ENCODE results near the gene SLCO3A1.
A peak's percentile ranks its signal among the peaks of the same experiment; 100 is the strongest.
"Not testable (repeated sequence)": the region's sequence is repeated elsewhere in the genome, so short reads cannot be mapped to it uniquely, and the experiment has no call there.

The SLCO3A1 gene

GRCh38 chr15:91942720-91943394 is 89.3 kb downstream of the SLCO3A1 start:
- peak; percentile 59 to 79 for DNase-seq

DNA sequence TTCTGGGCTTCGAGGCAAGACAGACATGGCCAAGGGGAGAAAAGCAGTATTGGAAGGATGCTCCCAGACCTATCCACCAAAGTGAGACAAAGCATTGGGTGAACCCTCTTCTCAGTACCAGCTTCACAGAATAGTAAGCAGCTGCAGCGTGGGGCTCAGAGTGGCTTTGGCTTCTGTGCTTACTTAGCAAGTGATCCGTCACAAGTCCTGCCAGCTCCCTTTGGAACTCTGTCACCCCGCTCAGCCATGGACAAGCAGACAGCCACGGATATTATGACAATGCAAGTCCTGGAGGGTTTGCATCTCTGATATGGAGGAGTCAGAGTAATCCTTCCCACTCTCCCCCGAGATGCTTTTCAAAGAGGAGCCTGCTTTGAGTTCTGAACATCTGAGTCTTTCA is 90.8 kb downstream of the SLCO3A1 start:
- no peak for DNase-seq

GRCh38 chr15:91945385-91945784 is 91.9 kb downstream of the SLCO3A1 start:
- no peak for DNase-seq

DNA sequence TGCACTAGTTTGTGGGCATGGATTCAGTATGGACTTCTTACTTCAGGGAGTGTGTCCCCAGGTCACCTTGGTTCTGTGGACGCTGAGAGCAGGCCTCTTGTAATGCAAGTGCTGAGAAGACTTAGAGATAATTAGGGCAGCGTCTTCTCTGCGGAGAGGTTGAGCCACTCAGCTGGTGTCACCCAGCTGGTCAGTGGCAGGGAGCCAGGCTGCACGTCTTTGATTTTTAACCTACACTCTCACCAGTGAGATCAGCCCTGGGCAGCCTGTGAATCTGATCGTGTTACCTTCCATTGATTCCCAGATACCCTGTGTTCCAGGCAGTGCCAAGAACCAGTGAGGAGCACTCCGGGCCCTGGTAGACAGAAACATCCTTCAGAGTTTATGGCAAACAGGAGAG is 92.6 kb downstream of the SLCO3A1 start:
- no peak for DNase-seq

DNA sequence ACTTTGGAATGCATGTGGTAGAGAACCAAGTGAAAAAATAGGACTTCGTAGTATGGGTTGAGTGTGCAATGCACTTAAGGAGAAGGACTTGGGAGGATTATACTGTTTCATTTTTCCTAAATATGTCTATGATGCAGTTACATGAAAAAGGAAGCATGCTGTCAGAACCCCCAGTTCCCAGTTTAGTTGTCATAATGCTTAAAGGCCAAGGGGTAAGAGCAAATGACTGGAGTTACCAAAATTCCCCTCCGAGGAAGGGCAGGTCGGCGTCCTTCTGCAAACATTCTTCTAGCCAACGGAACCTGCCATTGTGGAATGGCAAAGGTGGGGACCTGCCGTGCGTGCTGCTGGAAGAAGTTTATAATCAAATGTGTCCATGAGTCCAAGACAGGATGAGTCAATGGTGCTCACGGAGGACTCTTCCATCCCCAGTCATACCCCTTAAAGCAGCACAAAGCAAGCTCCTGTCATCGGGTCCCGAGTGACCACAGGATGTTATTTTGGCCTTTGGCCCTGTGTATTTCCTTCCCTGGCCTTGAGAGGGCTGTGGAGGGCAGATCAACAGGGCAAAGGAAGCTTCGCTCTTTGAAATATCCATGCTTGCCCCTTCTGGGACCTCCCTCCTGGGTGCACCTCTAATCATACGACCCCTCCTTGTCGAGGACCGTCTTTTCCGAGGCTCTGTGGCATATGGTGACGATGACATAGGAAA is 93.2 kb downstream of the SLCO3A1 start:
- DNase-seq, result no peak

GRCh38 chr15:91947293-91947679 is 93.8 kb downstream of the SLCO3A1 start:
- peak in 1 of 2 donors; percentile 22 for DNase-seq

DNA sequence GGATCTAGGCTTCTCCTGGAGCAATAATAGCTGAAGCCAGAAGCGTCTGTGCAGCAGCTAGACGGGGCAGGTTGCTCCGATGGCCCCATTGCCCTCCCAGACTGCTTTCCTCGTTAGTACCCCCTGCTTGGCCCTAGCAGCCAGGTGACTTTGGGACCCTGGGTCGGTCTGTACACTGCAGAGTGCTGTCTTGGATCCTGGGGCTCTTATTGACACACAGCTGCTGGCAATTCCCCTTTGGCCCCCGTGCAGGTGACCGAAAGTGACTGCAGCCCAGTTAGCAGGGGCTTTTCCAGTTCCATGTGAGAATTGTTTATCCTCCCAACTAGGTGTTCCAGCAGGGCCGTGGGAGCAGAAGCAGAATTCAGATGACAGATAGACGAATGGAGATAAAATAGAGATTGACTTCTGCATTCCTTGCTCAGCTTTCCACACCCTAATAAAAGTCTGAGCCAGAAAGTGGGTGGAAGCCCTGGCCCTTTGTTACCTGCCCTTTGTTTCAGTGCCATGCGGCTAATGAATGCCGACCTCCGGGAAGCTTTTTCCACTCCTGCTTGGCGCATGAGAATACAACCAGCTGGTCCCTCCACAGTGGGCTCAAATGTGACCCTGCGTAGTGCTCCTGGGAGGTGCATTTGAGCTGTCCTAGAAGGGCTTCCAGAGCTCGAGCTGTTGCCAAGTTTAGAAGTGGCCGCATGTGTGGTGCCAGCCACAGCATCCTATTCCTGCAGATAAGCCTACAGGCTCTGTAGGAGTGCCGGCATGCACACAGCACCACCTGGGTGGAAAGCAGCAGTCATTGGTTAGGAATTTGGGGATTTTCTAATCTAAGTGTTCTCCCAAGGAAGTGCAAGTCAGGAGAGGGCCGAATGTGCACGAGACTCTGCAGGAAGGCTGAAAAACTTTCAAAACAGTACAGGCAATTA is 94.4 kb downstream of the SLCO3A1 start:
- DNase-seq, result no peak

DNA sequence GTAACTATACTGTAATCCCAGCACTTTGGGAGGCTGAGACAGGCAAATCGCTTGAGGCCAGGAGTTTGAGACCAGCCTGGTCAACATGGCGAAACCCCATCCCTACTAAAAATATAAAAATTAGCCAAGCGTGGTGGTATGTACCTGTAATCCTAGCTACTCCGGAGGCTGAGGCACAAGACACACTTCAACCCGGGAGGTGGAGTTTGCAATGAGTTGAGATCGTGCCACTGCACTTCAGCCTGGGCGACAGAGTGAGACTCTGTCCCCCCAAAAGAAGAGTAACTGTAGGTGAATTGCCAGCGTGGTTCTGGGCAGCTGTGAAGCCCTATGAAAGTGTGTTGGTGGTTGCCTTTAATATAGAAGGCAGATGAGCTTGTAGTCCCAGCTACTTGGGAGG is 95.9 kb downstream of the SLCO3A1 start:
- no peak for DNase-seq

GRCh38 chr15:91950054-91950453 is 96.5 kb downstream of the SLCO3A1 start:
- DNase-seq, result no peak

GRCh38 chr15:91950631-91951329 is 97.3 kb downstream of the SLCO3A1 start:
- no peak for DNase-seq

GRCh38 chr15:91952216-91952615 is 98.7 kb downstream of the SLCO3A1 start:
- no peak for DNase-seq

DNA sequence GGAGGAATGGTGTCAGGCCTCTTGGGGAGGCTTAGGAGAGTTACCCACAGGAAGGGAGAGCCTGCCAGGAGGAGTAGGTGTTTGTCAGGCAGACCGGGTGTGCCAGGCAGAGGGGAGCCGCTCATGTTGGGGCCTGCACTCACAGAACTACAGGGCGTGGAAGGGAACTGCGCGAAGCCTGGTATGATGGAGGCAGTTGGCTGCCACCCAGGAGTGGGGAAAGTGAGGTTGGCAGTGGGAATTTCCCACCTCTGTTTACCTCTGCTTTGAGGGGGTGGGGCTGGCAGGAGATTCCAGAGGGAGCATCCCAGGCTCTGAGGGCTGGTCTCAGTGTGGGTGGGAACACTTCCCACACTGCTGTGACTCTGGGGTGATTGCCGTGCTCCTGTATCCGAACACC is 99.9 kb downstream of the SLCO3A1 start:
- no peak for DNase-seq

DNA sequence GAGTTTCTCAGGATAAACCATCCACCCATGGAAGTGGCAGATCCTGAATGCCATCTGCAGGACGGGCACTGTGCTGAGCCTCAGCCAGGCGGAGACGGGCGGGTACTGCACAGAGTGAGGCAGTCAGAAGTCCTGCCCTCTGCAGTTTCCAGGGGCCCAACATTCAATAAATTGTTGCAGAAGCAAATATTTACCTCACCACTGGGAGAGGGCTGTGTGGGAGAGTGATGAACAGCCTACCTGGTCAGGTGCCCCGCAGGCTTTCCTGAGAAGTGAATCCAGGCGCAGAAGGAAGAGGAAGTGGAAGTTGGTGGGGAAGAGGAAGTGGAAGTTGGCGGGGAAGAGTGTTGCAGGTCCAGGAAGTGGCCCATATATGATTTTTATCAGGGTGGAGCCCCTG is 100.8 kb downstream of the SLCO3A1 start:
- DNase-seq, result no peak

DNA sequence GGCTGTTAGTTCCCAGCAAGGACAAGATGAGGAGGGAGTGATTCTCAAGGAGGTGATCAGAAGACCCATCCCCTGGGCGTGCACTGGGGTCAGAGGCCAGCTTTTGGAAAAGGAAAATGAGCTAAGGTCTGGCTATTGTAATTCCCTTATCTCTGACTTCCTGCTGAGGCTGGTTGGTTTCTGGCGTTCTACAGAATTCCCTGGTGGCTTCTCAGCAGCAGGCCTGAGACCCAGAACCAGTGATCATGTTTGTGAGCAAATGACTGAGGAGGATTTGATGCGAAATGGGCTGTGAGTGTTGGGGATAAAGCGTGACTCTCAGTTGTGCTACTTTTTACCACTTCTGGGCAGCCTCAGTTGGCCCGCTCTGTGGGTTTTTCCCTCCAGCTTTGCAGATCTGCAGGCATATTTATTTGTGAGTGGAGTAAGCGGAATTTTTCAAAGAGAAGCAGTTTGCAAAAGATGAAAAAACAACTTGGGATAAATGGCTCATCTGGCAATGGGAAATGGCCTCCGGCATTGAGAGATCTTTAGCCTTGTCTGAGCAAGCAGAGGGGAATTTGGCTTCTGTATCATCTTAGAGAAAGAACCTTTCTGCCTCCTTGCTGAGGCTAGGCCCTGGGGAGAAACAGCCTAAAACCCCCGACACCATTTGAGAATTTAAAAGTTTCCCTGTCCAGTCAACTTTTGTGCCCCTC is 102.7 kb downstream of the SLCO3A1 start:
- DNase-seq, result no peak

GRCh38 chr15:91961357-91961756 is 107.8 kb downstream of the SLCO3A1 start:
- no peak for DNase-seq

DNA sequence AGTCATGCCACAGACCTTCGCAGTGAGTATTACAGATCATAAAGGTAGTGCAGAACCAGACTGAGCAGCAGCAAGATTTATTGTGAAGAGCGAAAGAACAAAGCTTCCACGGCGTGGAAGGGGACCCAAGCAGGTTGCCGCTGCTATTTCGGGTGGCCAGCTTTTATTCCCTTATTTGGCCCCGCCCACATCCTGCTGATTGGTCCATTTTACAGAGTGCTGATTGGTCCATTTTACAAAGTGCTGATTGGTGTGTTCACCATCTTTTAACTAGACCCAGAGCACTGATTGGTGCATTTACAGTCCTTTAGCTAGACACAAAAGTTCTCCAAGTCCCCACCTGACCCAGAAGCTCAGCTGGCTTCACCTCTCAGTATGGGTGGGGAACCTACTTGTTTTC is 110.2 kb downstream of the SLCO3A1 start:
- not testable (repeated sequence) for DNase-seq

DNA sequence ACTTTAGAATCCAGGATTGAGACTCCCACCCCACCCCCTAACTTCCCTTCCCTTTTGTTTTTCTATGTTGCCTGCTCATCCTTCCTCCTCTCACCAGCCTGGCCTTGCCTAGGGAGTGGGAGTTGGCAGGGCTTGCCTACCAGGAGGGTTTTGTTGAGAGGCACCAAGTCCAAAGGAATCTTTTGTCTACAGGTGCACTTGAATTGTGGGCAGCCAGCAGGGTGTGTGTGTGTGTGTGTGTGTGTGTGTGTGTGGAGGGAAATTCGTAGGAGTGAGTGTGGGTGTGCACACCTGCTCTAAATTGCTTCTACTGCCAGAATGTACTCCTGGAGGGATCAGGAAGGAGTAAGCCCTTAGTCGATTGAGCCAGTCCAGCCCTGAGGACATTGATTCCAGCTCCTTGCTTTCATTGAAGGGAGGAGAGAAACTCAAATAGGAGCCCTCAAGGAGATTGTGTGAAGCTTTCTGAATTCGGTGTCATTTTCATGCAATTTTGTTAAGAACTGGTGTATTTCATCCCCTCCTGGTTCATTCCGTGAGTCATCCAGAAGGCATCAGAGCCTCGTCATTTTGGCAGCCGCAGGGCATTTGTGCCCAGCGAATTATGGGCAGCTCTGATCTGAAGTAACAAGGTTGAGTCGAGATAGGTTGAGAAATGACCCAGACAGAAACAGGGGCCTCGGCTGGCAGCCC is 112.1 kb downstream of the SLCO3A1 start:
- DNase-seq, result no peak

GRCh38 chr15:91966194-91966552 is 112.7 kb downstream of the SLCO3A1 start:
- no peak for DNase-seq

DNA sequence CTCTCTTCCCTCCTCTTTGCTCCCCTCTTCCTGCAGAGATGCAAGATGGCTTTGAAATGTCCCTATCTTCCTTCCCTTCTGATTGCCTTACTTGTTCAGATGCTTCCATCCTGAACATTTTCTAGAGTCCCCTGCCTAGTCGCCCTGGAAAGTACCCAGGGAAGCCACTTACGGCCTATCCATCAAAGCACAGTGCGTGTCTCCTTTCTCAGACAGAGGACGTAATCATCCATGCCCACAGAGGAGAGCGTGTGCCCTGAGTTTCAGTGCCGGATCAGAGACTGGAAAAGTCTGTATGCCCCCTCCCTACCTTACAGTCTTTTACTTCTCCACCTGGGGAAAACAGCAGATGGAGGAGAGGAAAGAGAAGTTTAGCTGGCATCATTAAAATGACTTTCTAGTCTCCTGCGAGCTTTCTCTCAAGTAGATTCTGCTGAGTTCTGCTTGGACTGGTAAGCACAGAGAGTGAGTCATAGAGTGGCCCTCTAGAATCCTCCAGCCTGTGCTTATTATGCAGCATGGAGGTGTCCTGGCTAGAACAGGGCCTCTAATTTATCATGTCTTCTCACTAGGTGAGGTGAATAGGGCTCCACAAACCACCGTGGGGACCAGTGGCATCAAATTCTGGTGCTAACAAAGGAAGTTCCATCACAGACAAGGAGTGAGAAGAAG is 114.6 kb downstream of the SLCO3A1 start:
- no peak for DNase-seq

DNA sequence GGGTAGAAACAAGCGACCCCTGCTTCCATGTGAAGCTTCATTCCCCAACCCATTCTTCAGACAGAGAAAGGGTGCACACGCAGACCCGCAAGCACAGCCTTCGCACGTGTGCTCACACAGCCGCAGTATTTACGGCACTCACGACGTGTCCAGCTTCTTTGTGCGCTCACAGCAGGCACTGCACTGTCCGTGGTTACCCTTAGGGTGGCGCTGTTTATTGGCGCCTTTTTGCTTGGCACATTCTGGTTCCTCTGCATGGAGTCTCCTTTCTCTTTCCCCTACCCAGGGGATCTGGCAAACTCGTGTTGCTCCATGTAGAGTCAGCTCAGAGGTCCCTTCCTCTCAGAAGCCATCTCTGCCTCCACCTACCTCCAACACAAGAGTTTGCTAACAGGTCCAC is 115.1 kb downstream of the SLCO3A1 start:
- no peak for DNase-seq

GRCh38 chr15:91970142-91970541 is 116.6 kb downstream of the SLCO3A1 start:
- no peak for DNase-seq
